Right lobe of liver (tissue), 4 donors: ENCODE measurements around the gene RNU5B-1.

ENCODE experiments used
- POLR2A ChIP-seq: fragments of 450-650 bp; IDR thresholded peaks from one replicate; pipeline ENCODE4 v1.6.1; 2017; ENCODE audit warnings: antibody characterized with exemption, mild to moderate bottlenecking
- TF ChIP-seq, protein P1 (sequence below), 4 donors: fragments of 200-600 bp in 3 of 4; fragments of 450-650 bp in 1 of 4; IDR thresholded peaks; one replicate each; pipeline versions ENCODE4 v1.5.1 to v1.8.0; 2016 to 2022; ENCODE audit warnings: antibody characterized with exemption in 4 of 4, mild to moderate bottlenecking in 2 of 4
- donor health status: DM: no; HTN: no; CAD: no.
- donor health status: DM: no; HTN: no; CAD: no.
- donor health status: DM: no; HTN: yes; CAD: no.

DNA sequence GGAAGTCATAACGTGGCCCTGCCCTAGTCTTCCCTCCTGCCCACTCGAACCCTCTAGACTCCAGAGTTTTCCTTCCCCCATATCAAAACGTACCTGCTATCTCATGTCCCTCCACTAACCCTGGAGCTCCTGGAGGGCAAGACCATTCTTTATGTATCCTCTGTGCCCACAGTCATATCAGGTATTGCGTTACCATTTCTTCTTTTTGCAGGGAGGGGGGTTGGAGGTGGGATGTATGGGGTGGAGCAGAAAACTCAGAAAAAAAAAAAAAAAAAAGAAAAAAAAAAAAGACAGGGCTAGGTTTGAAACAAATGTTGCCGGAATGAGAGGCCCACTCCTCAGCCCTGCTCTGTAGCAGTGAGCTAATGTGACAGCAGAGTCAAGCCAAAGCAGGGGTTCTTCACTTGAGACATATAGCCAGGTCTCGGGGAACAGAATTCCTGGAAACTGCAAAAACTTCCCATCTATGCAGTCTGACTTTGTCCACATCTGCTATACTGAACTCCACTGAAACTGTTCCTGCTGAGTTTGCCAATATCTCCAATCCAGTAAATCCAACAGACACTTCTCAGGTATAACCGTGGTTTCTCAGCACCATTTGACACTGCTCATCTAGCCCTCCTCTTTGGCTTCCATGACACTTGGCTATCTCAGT, 48.9 kb upstream of the RNU5B-1 start:
- TF ChIP-seq, protein P1, sequence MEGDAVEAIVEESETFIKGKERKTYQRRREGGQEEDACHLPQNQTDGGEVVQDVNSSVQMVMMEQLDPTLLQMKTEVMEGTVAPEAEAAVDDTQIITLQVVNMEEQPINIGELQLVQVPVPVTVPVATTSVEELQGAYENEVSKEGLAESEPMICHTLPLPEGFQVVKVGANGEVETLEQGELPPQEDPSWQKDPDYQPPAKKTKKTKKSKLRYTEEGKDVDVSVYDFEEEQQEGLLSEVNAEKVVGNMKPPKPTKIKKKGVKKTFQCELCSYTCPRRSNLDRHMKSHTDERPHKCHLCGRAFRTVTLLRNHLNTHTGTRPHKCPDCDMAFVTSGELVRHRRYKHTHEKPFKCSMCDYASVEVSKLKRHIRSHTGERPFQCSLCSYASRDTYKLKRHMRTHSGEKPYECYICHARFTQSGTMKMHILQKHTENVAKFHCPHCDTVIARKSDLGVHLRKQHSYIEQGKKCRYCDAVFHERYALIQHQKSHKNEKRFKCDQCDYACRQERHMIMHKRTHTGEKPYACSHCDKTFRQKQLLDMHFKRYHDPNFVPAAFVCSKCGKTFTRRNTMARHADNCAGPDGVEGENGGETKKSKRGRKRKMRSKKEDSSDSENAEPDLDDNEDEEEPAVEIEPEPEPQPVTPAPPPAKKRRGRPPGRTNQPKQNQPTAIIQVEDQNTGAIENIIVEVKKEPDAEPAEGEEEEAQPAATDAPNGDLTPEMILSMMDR (IDR thresholded peaks at IDR 0.05), result no peak
- no peak for TF ChIP-seq POLR2A
